CD4-positive, alpha-beta T cell treated with Interferon gamma for 1 hour (primary cell): Measurements from ENCODE around the gene PHF24.
"Not testable (repeated sequence)": the region's sequence is repeated elsewhere in the genome, so short reads cannot be mapped to it uniquely, and the experiment has no call there.

ENCODE experiments used
- DNase-seq: peaks from one replicate; pipeline ENCODE4 v3.0.0-alpha.2; 2020

The PHF24 gene

DNA sequence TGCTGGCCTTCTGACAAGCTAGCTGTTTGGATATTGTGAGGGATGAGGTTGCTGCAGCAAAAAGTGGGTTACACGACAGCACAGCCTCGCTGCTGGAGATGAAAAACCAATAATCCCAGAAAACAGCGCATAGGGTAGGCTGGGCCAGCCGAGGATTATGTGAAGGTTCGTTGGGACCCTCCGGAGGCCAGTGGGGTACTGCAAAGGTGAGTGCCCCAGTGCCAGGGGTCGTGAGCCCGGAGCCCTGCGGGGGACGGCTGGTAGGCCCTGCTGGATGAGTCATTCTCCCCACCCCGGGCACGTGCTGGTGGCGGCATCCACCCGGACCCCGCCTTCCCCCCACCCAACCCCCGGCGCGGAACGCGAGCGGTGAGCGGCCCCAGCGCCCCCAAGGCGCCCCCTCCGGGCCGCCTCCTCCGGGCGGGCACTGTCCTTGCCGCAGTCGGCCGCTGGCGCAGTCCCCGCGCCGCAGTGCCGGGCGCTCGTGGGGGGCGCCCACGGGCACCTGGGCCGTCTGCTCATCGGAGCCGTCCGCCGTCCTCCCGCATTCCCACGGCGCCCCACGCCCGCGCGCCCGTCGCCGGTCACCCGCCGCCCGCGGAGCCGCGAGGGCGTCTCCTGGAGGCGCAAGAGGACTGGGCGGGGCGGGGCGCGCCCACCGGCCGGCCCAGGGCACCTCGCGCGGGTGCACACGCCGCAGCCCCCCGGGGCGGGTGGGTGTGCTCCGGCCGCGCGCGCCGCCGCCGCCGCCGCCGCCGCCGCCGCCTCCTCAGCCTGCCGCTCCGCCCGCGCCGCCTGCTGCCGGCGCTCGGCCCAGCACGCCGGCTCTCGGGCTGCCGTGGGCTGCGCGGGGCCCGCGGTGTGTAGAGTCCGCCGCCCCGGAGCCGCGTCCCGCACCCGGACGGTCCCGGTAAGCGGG lies at the start of gene PHF24:
Gene PHF24 (plus strand): TSS at position 794 of the 919 bp plus-strand sequence. CDS start 13,014 bp downstream, outside the sequence.
- DNase-seq: no peak

DNA sequence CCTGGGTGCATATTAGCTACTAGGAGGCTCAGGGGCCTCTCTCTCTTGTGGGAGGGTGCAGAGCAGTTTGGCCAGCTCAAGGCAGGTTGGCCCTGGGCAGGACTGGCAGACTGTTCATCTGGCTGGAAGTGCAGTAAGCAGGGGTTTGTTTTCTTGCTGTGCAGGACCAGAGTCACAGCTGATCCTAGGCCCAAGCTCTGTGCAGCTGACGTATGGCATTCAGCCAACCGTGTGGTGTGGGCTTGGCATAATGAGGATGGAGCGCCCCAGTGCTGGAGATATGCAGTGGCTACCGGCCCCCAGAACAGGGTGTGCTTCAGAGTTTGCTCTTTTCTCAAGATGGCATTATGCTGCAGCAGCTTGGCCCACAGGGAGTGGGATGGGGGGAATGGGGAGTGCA lies 31.0 kb upstream of the PHF24 start:
- DNase-seq: no peak

DNA sequence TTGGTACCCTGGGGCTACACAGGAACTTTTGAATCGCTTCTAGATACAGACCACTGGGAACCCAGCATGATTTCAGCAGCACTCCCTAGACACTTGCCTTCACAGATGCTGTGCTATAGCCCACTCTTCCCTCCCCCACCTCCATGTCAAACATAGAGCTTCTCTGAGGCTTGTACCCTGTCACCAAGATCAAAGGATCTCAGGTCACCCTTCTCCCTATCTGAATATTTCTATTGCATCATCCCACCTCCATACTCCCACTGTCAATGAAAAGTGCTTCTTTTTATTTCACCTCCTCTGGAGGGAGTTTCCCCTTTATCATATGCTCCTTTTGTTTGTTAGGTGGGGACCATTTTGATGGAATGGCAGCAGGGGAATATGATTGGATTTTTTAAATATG lies 29.2 kb upstream of the PHF24 start:
- DNase-seq: no peak

DNA sequence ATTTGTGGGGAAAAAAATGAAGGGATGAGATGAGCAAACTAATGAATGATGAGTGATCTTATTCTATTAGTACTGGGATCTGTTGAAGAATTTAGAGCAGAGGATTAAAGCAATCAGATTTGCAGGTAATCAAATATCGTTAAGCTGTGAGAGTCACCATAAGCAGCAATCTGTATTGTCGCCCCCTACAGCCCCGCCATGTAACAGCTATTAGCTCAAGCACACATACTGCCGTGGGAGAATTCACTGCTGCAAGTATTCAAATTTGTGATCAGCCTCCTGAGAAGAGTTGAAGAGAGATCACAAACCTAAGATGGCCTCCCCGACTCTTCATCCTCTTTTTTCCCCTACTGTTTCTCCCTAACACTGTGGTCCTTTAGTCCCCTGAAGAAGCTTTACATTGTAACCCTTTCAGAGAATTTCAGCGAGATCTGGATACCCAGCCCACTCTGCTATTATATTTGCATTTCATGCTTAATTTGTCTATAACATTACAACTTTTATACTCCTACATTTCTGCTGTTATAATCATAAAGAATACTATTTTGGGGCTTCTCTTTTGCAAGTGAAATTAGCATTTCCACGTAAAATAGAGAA lies 28.5 kb upstream of the PHF24 start:
- no peak for DNase-seq

DNA sequence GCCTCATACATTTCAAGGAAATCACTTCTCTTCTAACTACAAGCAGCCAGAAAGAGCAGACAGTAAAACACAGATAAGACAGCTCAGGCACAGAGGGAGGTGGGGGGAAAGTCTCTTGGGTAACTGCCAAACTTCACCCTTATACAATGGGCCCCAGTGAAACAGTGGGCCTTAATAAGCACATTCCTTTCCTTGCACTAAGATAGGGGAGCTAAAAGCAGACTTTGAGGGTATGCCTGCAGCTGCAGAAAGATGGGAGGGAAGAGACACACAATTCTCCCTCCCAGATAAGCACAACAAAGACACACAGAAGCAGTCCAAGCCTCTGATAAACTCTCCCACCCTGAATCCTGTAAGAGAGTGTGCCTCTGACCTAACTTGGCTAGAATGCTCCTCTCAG lies 18.1 kb upstream of the PHF24 start:
- not testable (repeated sequence) for DNase-seq

DNA sequence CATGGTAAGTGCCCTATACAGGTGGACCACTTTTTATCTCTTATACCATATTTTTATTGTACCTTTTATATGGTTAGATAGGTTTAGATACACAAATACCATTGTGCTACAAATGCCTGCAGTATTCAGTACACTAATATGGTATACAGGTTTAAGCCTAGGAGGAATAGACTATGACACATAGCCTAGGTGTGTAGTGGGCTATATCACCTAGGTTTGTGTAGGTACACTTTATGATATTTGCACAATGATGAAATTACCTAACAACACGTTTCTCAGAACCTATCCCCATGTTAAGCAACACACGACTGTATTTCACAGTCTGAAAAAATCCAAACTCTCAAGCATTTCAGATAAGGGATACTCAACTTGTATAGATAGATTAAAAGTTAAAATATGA lies 9.6 kb upstream of the PHF24 start:
- no peak for DNase-seq

DNA sequence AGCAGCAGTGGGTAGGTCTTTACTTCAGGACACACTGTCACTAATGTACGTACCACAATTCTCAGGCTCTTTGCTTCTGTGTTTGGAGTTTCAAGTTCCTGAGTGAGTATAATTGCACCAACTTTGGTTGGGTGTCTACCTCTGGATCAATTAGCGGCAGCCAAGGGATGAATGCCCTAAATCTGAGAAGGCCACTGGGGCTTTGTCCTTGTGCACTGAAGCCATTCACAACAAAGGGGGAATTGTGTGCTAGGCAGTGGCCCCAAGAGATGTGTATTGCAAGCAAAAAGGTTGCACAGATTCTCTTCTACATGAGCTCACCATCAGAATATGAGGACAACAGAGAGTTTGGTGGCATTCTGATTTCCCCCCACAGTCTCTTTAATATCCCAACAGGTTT lies 3.9 kb upstream of the PHF24 start:
- no peak for DNase-seq

DNA sequence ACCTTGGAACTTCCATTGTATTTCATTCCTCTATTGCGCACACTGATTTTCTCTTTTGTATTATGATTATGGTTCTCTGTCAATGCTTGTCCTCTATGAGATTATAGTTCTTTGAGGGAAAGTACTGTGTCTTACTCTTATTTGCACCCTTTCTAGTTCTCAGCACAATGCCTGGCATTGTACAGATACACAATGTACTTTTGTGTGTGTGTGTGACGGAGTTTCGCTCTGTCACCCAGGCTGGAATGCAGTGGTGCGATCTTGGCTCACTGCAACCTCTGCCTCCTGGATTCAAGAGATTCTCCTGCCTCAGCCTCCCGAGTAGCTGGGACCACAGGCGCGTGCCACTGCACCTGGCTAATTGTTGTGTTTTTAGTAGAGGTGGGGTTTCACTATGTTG lies 2.0 kb upstream of the PHF24 start:
- not testable (repeated sequence) for DNase-seq

DNA sequence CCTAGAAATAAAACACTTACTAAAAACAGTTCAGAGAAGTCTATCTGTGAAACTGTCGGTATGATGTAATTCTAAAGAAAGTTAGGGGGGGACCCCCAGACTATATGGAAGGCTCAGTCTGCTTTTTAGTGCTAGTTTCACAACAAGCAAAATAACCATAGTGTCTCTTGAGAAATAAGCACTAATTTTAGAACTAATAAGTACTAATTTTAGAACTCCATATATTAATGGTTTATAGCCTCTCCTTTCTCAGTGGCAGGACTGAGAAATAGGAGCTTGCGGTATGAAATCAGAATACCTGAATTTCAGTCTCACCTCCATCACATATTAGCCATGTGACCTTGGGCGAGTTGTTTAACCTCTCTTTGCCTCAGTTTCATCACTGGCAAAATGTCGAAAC lies 1.4 kb upstream of the PHF24 start:
- DNase-seq: no peak

DNA sequence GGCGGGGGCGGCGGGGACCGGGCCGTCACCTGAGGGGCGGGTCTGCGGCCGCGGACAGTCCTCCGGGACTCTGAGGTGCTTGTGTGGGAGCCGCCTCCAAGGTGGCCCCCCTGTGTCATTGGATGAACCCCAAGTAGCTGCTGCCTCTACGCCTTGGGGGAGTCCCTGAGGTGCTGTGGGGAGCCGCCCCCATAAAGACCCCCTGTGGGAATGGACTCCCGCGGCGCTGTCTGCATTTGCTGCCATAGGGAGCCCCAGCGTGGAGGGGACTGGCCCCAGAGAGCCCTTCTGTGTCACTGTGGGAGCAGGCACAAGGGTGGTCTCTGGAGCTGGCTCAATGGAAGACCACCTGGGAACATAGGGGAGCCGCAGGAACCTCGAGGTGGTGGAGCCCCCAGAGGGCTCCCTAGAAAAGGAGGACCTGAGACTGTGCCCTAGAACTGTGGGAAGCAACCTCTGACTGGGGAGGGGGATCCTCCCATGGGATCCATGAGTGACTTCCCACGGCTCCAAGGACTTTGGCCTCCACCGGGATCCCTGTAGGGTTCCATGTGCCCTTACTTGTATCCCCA lies 412 bp downstream of the PHF24 start:
- no peak for DNase-seq

DNA sequence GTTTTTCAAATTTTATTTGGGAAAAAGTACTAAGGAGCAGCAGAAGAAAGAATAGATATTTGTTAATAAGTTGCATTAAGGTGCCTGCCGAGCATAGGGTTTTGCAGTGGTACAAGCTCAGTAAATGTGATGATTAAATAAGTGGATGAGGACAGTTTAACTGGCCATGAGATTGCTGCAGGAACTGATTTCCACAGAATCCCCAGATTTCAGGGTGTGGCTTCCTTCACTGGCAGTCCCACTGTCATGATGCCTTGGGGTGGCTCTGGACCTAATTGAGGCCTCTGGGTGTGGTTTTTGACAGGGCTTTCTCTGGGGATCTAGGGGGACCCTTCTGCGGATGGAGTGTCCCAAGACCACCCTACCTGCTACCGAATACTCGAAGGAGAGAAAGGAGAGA lies 1.4 kb downstream of the PHF24 start:
- no peak for DNase-seq

DNA sequence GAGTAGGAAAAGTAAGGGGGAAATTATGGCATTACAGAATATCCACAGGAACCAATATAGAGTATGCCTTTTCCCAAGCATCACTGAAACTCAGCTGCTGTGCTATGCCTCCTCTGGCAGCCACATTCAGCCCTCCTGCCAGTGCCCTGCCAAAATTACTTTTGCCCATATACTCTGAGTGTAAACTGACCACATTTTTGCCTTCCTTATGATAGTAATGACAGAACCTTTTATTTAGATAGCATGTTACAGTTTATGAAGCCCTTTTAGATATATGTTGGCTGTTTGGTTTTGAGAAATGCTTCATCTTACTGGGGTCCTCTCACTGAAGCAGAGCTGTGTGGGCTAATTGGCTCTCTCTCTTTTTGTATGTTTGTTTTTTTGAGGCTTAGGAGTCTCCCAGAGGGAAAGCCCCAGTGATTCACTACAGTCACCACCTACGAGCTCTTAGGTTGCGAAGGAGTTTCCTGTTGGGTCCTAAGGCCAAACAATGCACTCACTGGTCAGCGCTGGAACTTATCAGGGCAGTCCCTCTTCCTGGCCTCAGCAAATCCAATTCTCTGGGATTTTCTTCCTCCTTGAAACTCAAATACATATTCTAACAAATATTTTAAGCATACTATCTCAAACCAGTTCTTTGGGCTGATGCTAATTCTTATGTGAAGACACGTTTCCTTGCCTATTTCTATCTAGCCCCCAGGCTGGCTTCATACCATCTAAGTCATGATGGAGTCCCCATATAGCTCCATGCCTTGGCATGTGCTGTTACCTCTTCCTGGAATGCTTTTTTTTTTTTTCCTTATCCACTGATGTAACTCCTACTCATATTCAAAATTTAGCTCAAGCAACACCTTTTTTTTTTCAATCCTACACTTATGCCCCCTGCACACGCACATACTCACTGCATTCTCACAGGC lies 3.7 kb downstream of the PHF24 start:
- DNase-seq: no peak

DNA sequence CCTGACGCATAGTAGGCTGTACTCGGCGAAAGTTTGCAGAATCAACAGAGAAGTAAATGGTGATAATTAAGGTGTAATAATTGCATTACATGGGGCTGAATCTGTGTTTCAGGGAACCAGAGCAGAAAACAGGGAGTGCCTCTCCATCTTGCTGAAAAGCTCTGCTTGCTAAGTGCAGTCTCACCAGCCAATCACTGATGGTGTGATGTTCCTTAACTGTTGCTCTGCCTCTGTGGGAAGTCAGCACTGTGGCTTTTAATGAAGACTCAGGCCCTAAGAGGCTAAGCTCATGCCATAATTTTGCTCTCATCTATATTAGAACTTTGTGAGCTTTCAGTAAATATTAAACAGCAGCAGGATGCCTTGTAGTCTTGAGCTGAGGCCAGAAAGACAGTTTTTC lies 4.5 kb downstream of the PHF24 start:
- DNase-seq: no peak

DNA sequence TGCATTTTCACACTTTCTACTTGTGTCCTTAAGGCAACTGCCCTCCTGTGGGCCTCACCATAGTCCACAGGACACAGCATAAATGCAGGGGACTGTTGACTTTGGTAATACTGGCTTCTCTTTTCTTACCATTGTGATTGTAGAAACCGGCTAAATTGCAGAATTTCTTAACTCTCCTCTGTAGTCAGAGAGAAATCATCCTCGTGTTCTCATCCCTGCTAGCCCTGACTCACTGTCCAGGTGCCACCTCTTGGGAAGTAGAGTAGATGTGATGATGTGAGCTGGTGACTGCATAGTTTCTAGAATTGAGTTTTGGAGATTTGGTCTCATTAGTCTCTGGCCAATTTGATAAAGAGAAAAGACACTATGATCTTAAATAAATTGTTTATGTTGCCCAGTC lies 5.5 kb downstream of the PHF24 start:
- no peak for DNase-seq

DNA sequence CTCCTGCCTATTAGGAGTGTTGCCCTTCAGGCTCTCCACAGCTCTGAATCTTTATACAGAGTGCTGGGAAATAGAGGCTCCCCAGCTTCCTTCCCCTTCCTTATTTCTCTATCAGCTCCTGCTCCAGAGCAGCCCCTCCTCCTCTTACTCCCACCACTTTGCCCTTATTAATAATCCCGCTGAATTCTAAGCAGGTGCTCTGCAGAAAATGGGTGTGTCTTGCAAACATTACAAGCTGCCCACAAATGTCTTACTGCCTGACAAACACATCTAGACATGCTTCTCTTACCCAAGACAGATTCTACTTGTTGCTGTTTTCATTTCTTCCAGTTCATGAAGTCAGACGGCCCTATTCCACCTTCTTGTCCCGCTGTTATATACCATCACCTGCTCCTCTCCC lies 6.4 kb downstream of the PHF24 start:
- no peak for DNase-seq

DNA sequence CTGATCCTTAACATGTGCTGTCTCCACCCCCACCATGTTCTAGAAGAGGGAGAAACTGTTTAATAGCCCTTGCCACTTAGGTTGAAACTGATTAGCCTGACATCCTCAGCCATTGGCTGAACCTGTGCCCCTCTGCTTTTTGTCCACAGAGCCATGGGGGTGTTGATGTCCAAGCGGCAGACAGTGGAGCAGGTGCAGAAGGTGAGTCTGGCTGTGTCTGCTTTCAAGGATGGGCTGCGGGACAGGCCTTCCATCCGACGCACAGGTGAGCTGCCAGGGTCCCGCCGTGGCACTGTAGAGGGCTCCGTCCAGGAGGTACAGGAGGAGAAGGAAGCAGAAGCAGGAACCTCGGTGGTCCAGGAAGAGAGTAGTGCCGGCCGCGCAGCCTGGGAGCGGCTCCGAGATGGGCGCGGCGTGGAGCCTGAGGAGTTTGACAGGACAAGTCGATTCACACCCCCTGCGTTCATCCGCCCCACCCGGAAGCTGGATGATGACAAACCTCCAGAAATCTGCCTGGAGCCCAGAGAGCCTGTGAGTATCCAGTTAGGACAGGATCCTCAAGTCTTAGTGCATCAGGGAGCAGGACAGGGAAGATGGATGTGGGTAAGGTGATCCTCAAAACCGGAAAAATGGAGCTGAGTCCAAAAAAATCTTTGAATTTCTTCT lies 13.2 kb downstream of the PHF24 start:
- no peak for DNase-seq

DNA sequence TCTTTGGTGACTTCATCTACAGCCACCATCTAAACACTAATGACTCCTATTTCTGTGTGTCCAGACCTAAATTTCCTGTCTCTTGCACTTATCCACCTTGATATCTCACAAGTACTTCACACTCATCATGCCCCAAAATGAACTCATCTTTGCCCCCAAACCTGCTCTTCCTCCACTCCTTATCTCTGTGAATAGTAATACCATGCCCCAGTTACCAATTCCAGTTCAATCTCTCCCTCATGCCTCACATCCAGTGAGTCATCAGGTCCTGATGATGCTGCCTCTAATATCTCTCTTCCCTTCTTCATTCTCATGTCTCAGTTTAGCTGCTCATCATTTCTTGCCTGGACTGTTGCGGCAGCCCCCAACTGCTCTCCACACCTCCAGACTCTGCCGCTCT lies 16.6 kb downstream of the PHF24 start:
- no peak for DNase-seq

DNA sequence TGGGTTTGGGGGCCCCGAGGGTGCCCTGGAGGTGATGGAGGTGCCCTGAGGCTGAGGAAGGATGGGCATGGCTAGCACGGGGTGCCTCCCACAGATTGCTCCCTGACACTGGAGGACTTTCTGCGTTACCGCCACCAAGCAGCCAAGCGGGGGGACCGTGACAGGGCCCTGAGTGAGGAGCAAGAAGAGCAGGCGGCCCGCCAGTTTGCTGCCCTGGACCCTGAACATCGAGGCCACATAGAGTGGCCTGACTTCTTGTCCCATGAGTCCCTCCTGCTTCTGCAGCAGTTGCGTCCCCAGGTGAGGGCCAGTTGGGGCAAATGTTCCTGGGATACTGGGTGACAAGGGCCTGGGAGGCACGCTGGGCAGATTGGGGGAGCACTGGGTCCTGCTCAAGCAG lies 18.4 kb downstream of the PHF24 start:
- no peak for DNase-seq

DNA sequence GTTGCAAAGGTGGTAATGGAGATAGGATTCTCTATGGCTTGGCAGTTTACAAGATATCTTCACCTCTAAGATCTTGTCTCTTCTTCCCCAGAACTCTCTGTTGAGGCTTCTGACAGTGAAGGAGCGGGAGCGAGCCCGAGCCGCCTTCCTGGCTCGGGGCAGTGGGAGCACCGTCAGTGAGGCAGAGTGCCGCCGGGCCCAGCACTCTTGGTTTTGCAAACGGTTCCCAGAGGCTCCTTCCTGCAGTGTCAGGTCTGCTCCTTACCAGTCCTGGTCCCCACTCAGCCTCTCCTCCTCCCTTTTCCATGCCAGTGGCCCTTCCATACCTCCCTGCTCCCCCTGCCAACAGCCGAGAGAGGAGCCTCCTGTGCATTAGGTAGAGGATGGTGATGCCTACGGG lies 18.9 kb downstream of the PHF24 start:
- no peak for DNase-seq

DNA sequence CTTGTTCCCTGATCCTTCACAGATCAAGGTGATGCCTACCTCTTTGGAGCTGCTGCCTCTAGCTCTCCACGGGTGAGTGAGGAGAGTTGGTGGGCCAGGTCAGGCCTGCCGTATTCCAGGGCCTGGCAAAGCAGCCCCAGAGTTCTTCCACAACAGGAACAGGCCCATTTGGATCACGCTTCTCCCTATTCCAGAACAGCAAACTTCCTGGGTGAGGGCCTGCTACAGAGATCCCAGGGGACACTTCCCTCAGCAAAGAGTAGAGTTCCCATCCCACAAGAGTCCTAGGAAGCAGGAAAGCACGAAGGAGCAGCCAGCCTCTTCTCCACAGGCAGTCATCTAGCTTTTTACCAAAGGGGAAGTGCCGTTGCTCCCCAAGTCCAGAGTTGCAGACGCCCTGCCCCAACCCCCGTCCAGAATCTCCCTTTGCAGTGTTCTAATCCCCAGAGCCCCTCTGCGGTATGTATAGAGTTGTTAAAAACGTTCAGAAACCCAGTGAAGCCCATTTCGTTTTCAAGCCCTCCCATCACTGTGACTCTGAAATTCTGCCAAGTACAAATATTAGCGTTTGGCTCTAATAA lies 22.2 kb downstream of the PHF24 start:
- no peak for DNase-seq

DNA sequence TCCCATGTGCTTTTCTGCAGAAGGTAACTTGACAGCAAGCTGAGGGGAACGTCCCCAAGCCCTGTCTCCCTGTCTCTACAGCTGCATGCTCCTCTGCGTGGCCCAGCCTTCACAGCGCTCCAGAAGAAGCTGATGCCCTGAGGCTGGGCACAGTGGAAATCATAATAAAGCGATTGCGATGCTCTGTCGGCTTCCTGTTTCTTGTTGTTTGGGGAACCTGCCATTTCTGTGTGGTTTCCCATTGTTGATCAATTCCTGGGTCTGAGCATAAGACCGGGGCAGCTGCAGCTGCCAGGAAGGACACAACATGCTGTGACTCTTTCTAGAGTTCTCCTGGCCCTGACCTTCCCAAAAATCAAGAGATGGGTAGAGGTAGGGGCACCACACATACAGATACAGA lies 24.3 kb downstream of the PHF24 start:
- peak; percentile 18 for DNase-seq

DNA sequence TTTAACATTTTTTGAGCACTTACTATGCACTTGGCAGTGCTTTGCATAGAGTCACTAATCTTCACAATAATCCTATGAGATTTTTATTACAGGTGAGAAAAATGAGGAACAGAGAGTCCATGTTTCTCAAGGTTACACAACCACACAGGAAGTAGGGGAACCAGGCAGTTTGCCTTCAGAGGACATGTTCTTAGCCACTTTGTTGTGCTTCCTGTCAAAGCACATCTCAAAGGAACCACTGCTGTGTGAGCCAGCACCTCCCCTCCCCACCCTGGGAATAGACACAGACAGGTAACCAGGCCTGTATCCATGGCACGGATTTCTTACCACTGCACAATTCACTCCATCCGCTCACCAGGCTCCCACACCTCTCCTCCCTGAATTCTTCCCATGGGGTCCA lies 25.1 kb downstream of the PHF24 start:
- no peak for DNase-seq
